Neural crest cell (in vitro differentiated cells): ENCODE data around the gene SNX10. TPM values are rescaled to one million over a fixed set of nuclear protein-coding genes. Genes with fewer than 3 reads are reported as not detected.

ENCODE experiments used
- DNase-seq: peaks from one replicate; pipeline ENCODE4 v3.0.0; 2021; ENCODE audit warnings: low read depth, mixed read lengths, low spot score
- H3K27ac Mint-ChIP-seq: one replicate; pipeline ENCODE4 v1.8.0; 2021; ENCODE audit warnings: mild to moderate bottlenecking, mixed read lengths; ENCODE audit not compliant: unreplicated experiment
- H3K27me3 Mint-ChIP-seq: 2 replicates; pipeline ENCODE4 v1.8.0; 2021; ENCODE audit warnings: low read depth, mild to moderate bottlenecking, mixed read lengths
- H3K36me3 Mint-ChIP-seq: 2 replicates; pipeline ENCODE4 v1.8.0; 2021; ENCODE audit warnings: low read depth, mild to moderate bottlenecking, mixed read lengths
- H3K4me1 Mint-ChIP-seq: 2 replicates; pipeline ENCODE4 v1.8.0; 2021; ENCODE audit warnings: mixed read lengths
- H3K4me3 Mint-ChIP-seq: one replicate; pipeline ENCODE4 v1.8.0; 2021; ENCODE audit warnings: mild to moderate bottlenecking, mixed read lengths
- H3K9me3 Mint-ChIP-seq: 2 replicates; pipeline ENCODE4 v1.8.0; 2021; ENCODE audit warnings: mixed read lengths
- total RNA-seq: library from RNA; stranded (reverse); gene quantifications from 2 replicates; pipeline ENCODE4 v1.2.1, GENCODE V29; 2021
- TF ChIP-seq, protein P1 (sequence below): fragments of 200-600 bp; sonication (generic); conservative IDR thresholded peaks from 2 replicates; pipeline ENCODE4 v1.5.0; 2021; ENCODE audit warnings: antibody characterized with exemption, mild to moderate bottlenecking

SNX10 gene
- total RNA-seq, 1 donor from 2014 or later = 5.0 TPM

DNA sequence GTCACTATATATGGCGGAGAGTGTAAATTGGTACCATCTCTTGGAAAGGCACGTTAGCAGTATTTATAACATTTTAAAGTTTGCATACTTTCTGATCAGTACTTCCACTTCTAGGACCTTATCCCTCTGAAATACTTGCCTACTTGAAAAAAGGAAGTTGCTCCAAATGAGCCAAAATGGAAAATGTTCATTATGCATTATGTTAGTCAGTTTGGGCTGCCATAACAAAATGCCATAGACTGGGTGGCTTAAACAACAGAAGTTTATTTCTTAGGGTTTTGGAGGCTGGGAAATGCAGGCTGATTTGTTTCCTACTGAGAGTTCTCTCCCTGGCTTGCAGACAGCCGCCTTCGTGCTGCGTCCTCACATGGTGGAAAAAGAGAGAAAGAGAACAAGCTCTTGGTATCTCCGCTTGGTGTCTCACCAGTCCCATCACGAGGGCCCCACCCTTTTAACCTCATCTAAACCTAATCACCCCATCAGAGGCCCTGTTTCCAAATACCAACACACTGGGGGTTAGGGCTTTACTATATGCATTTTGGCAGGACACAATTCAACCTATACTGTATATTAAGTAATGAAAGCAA, 6.9 kb downstream of the SNX10 start:
- Mint-ChIP-seq H3K9me3 (no peaks in the 10 kb centered on the region), H3K27ac (no peak overlapping the region), H3K27me3 (no peaks in the 10 kb centered on the region), H3K36me3 (no peaks in the 10 kb centered on the region), H3K4me1 (no peaks in the 10 kb centered on the region), H3K4me3 (no peak overlapping the region)
- no peak for DNase-seq
- TF ChIP-seq, protein P1, sequence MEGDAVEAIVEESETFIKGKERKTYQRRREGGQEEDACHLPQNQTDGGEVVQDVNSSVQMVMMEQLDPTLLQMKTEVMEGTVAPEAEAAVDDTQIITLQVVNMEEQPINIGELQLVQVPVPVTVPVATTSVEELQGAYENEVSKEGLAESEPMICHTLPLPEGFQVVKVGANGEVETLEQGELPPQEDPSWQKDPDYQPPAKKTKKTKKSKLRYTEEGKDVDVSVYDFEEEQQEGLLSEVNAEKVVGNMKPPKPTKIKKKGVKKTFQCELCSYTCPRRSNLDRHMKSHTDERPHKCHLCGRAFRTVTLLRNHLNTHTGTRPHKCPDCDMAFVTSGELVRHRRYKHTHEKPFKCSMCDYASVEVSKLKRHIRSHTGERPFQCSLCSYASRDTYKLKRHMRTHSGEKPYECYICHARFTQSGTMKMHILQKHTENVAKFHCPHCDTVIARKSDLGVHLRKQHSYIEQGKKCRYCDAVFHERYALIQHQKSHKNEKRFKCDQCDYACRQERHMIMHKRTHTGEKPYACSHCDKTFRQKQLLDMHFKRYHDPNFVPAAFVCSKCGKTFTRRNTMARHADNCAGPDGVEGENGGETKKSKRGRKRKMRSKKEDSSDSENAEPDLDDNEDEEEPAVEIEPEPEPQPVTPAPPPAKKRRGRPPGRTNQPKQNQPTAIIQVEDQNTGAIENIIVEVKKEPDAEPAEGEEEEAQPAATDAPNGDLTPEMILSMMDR = no peak

DNA sequence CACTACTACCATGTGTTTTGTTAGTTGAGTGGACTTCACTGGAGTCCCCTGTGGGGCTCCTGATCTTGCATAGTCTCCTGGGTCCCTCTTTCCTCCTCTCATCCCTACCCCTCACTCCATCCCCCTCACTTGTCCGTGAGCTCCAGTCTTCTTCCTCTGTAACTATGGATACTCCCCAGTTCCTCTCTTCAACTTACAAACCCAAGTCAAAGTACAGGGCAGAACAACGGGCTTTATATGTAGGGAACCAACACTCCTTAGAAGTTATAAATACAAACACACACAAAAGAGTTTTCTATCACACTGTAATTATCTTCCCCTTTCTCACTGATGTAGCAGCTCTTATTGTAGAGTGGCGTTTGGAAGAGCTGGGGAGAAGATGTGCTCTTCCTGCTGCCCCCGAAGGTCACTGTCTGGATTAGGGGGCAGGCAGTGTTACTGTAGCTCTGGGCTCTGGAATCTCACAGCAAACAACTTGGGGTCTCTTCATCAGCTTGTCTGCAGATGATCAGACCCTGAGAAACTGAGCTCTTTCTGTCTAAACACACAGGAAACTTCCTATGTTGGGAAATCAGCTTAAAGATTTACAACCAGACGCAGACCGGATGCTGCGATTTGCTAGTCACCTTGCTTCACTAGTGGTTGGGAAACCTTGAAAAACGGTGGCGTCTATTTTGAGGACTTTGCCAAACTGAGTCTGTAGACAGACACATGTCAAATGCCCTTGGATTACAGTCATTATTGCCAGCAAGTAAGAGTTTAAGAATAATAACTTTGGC, 13.6 kb downstream of the SNX10 start:
- Mint-ChIP-seq H3K36me3 (no peaks in the 10 kb centered on the region), H3K9me3 (no peaks in the 10 kb centered on the region), H3K4me1 (peaks cover 6% of the 10 kb centered on the region), H3K4me3 (no peak overlapping the region), H3K27ac (no peak overlapping the region), H3K27me3 (no peaks in the 10 kb centered on the region)
- TF ChIP-seq, protein P1 = no peak
- DNase-seq = no peak

DNA sequence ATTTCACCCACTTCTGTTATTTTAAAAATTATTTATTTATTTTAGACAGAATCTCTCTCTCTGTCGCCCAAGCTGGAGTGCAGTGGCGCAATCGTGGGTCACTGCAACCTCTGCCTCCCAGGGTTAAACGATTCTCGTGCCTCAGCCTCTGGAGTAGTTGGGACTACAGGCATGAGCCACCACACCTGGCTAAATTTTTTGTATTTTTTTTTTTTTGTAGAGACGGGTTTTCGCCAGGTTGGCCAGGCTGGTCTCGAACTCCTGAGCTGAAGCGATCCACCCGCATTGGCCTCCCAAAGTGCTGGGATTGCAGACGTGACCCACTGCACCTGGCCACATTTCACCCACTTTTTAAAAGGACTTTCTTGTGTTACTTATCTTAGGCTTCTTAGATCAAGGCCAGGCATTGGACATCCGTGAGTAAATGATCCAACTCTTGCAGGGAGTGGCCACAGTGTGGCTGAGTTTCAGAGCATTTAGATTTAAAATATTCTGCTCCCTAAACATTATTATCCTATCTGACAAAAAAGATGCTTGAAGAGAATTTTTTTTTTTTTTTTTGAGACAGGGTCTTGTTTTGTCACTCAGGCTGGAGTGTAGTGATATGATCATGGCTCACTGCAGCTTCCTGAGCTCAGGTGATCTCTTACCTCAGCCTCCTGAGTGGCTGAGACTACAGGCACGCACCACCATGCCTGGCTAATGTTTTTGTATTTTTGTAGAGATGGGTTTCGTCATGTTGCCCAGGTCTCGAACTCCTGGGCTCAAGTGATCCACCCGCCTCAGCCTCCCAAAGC, 14.4 kb downstream of the SNX10 start:
- no peak for DNase-seq
- Mint-ChIP-seq H3K4me3 (no peak overlapping the region), H3K36me3 (no peaks in the 10 kb centered on the region), H3K9me3 (no peaks in the 10 kb centered on the region), H3K4me1 (peaks cover 6% of the 10 kb centered on the region), H3K27ac (no peak overlapping the region), H3K27me3 (no peaks in the 10 kb centered on the region)
- TF ChIP-seq, protein P1 = no peak

DNA sequence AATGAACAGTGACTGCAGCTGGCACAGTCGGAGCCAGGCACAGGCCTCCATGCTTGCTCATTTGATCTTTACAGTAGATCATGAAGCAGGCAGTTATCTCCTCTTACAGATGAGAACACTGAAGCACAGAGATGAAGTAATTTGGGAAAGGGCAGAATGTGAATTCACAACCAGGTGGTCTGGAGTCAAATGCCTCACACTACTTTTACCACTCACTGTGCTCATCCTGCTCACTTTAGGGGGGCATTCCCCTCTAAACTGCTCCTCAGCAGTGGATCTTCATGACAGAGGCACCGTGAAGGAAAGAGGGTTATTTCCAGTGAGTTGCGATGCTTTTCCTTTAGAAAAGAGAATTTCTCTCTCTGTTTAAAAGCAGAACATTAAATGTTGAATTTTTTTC, 15.1 kb downstream of the SNX10 start:
- Mint-ChIP-seq H3K9me3 (no peaks in the 10 kb centered on the region), H3K36me3 (no peaks in the 10 kb centered on the region), H3K4me3 (no peak overlapping the region), H3K27me3 (no peaks in the 10 kb centered on the region), H3K4me1 (peaks cover 6% of the 10 kb centered on the region), H3K27ac (no peak overlapping the region)
- no peak for DNase-seq
- TF ChIP-seq, protein P1 = no peak

DNA sequence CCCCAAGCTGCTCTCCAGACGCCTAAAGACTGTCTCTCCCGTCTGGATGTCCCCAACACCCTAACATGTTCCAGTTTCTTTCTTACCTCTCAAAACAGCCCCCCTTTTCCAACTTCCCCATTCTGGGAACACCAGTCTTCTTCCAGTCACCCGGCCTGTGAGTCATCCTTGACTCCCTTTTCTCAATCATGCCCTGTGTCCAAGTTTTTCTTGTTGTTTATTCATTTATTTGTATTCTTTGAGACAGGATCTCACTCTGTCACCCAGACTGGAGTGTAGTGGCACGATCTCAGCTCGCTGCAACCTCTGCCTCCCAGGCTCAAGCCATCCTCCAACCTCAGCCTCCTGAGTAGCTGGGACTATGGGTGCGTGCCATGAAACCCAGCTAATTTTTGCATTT, 15.6 kb downstream of the SNX10 start:
- no peak for DNase-seq
- TF ChIP-seq, protein P1 = no peak
- H3K9me3 Mint-ChIP-seq = no peaks in the 10 kb centered on the region
- H3K4me3 Mint-ChIP-seq = no peak overlapping the region
- H3K4me1 Mint-ChIP-seq = peaks cover 6% of the 10 kb centered on the region
- H3K27ac Mint-ChIP-seq = peak overlapping the region; percentile 45
- no peaks in the 10 kb centered on the region for H3K27me3 Mint-ChIP-seq
- no peaks in the 10 kb centered on the region for H3K36me3 Mint-ChIP-seq
